GM23338 (cell line): ENCODE results near the gene PDE4C. TPM values are rescaled to one million over a fixed set of nuclear protein-coding genes. Genes with fewer than 3 reads are reported as not detected.

Experiments used
- ATAC-seq: fragments of 200-7000 bp; cut with Tn5 transposase; 3 replicates; pipeline ENCODE4 v1.9.1; 2020
- DNase-seq: peaks from one replicate; pipeline ENCODE4 v3.0.0-alpha.2; 2015; ENCODE audit warnings: low spot score
- H2AFZ ChIP-seq: fragments of 200-600 bp; sonication (generic); 2 replicates; pipeline ENCODE4 v1.8.0; 2016; ENCODE audit warnings: antibody characterized with exemption, mild to moderate bottlenecking, moderate library complexity
- H3F3A ChIP-seq: fragments of 200-600 bp; sonication (generic); replicated peaks from 2 replicates; pipeline ENCODE4 v1.8.0; 2017; ENCODE audit warnings: antibody characterized with exemption, mixed run types, low read depth
- H3K27ac ChIP-seq: fragments of 200-600 bp; sonication (generic); 2 replicates; pipeline ENCODE4 v1.6.1; 2016; ENCODE audit warnings: low read depth
- H3K27me3 ChIP-seq: fragments of 200-600 bp; sonication (generic); 2 replicates; pipeline ENCODE4 v1.8.0; 2016; ENCODE audit warnings: mild to moderate bottlenecking, mixed run types, moderate library complexity; ENCODE audit not compliant: insufficient read depth
- H3K36me3 ChIP-seq: fragments of 200-600 bp; sonication (generic); 2 replicates; pipeline ENCODE4 v1.8.0; 2016; ENCODE audit warnings: mild to moderate bottlenecking; ENCODE audit not compliant: insufficient read depth
- H3K4me1 ChIP-seq: fragments of 200-600 bp; sonication (generic); 2 replicates; pipeline ENCODE4 v1.8.0; 2016; ENCODE audit warnings: mild to moderate bottlenecking, moderate library complexity; ENCODE audit not compliant: insufficient read depth
- H3K4me2 ChIP-seq: fragments of 200-600 bp; sonication (generic); 2 replicates; pipeline ENCODE4 v1.7.1; 2017; ENCODE audit warnings: mixed run types
- H3K4me3 ChIP-seq: fragments of 200-600 bp; sonication (generic); 2 replicates; pipeline ENCODE4 v1.6.1; 2016; ENCODE audit warnings: mixed run types
- H3K79me2 ChIP-seq: fragments of 200-600 bp; sonication (generic); replicated peaks from 2 replicates; pipeline ENCODE4 v1.8.0; 2017; ENCODE audit warnings: mild to moderate bottlenecking; ENCODE audit not compliant: insufficient read depth
- H3K9me2 ChIP-seq: fragments of 200-600 bp; sonication (generic); 2 replicates; pipeline ENCODE4 v1.8.0; 2017; ENCODE audit not compliant: insufficient read depth
- H4K20me1 ChIP-seq: fragments of 200-600 bp; sonication (generic); replicated peaks from 2 replicates; pipeline ENCODE4 v1.8.0; 2017; ENCODE audit warnings: mild to moderate bottlenecking; ENCODE audit not compliant: insufficient read depth
- H3K27ac Mint-ChIP-seq: 2 replicates; pipeline ENCODE4 v1.8.0; 2020; ENCODE audit warnings: inconsistent platforms, mild to moderate bottlenecking, moderate library complexity, mixed read lengths
- H3K27me3 Mint-ChIP-seq: 3 replicates; pipeline ENCODE4 v1.8.0; 2022; ENCODE audit warnings: low read depth, mild to moderate bottlenecking, moderate library complexity, mixed read lengths, inconsistent platforms; ENCODE audit not compliant: insufficient read depth, poor library complexity
- H3K36me3 Mint-ChIP-seq: 3 replicates; pipeline ENCODE4 v1.8.0; 2021; ENCODE audit warnings: low read depth, mild to moderate bottlenecking, inconsistent platforms, moderate library complexity, mixed read lengths
- H3K4me1 Mint-ChIP-seq: 3 replicates; pipeline ENCODE4 v1.8.0; 2020; ENCODE audit warnings: mild to moderate bottlenecking, inconsistent platforms, mixed read lengths
- H3K4me3 Mint-ChIP-seq: 3 replicates; pipeline ENCODE4 v1.8.0; 2021; ENCODE audit warnings: moderate library complexity, mild to moderate bottlenecking, inconsistent platforms, mixed read lengths
- H3K9me3 Mint-ChIP-seq: 3 replicates; pipeline ENCODE4 v1.8.0; 2020; ENCODE audit warnings: moderate library complexity, mild to moderate bottlenecking, inconsistent platforms, mixed read lengths
- CREB1 ChIP-seq: fragments of 250-450 bp; sonication (Bioruptor Pico); IDR thresholded peaks from 2 replicates; pipeline ENCODE4 v1.5.0; 2020; ENCODE audit warnings: low read depth, mild to moderate bottlenecking, moderate library complexity
- ETS1 ChIP-seq: IDR thresholded peaks from 2 replicates; pipeline ENCODE4 v1.6.1; 2016; ENCODE audit warnings: antibody characterized with exemption
- EZH2 ChIP-seq: fragments of 200-600 bp; sonication (generic); IDR thresholded peaks from one replicate; pipeline ENCODE4 v1.8.0; 2017; ENCODE audit warnings: antibody characterized with exemption, mild to moderate bottlenecking, low read depth; ENCODE audit not compliant: unreplicated experiment
- EZH2phosphoT487 ChIP-seq: fragments of 200-600 bp; sonication (generic); IDR thresholded peaks from one replicate; pipeline ENCODE4 v1.8.1; 2018; ENCODE audit warnings: antibody characterized with exemption; ENCODE audit not compliant: unreplicated experiment
- JUNB ChIP-seq: IDR thresholded peaks from one replicate; pipeline ENCODE4 v1.6.1; 2016; ENCODE audit warnings: antibody characterized with exemption; ENCODE audit not compliant: unreplicated experiment
- NANOG ChIP-seq: IDR thresholded peaks from 2 replicates; pipeline ENCODE4 v1.6.1; 2016; ENCODE audit warnings: antibody characterized with exemption, borderline replicate concordance
- POLR2AphosphoS5 ChIP-seq: IDR thresholded peaks from 2 replicates; pipeline ENCODE4 v1.6.1; 2016; ENCODE audit warnings: antibody characterized with exemption, low read depth
- REST ChIP-seq: IDR thresholded peaks from one replicate; pipeline ENCODE4 v1.6.1; 2018; ENCODE audit warnings: antibody characterized with exemption; ENCODE audit not compliant: unreplicated experiment
- STAT1 ChIP-seq: IDR thresholded peaks from one replicate; pipeline ENCODE4 v1.6.1; 2016; ENCODE audit warnings: antibody characterized with exemption; ENCODE audit not compliant: unreplicated experiment
- ZNF114 ChIP-seq: fragments of 250-450 bp; sonication (Bioruptor Pico); IDR thresholded peaks from 2 replicates; pipeline ENCODE4 v1.5.0; 2020; ENCODE audit warnings: mild to moderate bottlenecking, moderate library complexity
- ZNF331 ChIP-seq: fragments of 250-450 bp; sonication (Bioruptor Pico); IDR thresholded peaks from 2 replicates; pipeline ENCODE4 v1.5.0; 2020; ENCODE audit warnings: low read depth, mild to moderate bottlenecking, moderate library complexity
- ZNF462 ChIP-seq: fragments of 250-450 bp; sonication (Bioruptor Pico); IDR thresholded peaks from 2 replicates; pipeline ENCODE4 v1.5.0; 2020; ENCODE audit warnings: mild to moderate bottlenecking, moderate library complexity
- polyA plus RNA-seq: library from polyadenylated mRNA; unstranded; fragments of >200 nt; fragmentation: Nextera tagmentation; extraction: Ambion mirVana; gene quantifications from 2 replicates; pipeline ENCODE4 v1.2.1, GENCODE V29; 2016
- total RNA-seq: library from RNA; depleted of rRNA; stranded (reverse); fragments of >200 nt; shearing (Covaris generic); gene quantifications from 2 replicates; pipeline ENCODE4 v1.2.3, GENCODE V29; 2014
- TF ChIP-seq, protein P1 (sequence below), 2 experiments: fragments of 200-600 bp in 1 of 2; sonication (generic) in 1 of 2; conservative IDR thresholded peaks; 2 replicates each; pipeline versions ENCODE4 v1.5.1 to v1.6.1; 2016 to 2017; ENCODE audit warnings: antibody characterized with exemption in 2 of 2, low read depth in 2 of 2, mild to moderate bottlenecking in 2 of 2, moderate library complexity in 1 of 2

PDE4C gene
- total and polyA plus RNA-seq, 2 experiments from 2014 or later: 1.6 to 3.6 TPM

- TF ChIP-seq, protein P1, sequence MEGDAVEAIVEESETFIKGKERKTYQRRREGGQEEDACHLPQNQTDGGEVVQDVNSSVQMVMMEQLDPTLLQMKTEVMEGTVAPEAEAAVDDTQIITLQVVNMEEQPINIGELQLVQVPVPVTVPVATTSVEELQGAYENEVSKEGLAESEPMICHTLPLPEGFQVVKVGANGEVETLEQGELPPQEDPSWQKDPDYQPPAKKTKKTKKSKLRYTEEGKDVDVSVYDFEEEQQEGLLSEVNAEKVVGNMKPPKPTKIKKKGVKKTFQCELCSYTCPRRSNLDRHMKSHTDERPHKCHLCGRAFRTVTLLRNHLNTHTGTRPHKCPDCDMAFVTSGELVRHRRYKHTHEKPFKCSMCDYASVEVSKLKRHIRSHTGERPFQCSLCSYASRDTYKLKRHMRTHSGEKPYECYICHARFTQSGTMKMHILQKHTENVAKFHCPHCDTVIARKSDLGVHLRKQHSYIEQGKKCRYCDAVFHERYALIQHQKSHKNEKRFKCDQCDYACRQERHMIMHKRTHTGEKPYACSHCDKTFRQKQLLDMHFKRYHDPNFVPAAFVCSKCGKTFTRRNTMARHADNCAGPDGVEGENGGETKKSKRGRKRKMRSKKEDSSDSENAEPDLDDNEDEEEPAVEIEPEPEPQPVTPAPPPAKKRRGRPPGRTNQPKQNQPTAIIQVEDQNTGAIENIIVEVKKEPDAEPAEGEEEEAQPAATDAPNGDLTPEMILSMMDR (conservative IDR thresholded peaks at IDR 0.05; ENCODE audit: low read depth in 2 of 2): no peak
- no peak for TF ChIP-seq ETS1
- no peak for TF ChIP-seq JUNB
- no peak for TF ChIP-seq POLR2AphosphoS5
- no peak for TF ChIP-seq CREB1
- TF ChIP-seq EZH2phosphoT487: no peak
- TF ChIP-seq REST: no peak
- TF ChIP-seq STAT1: no peak
- TF ChIP-seq ZNF331: no peak
- no peak for TF ChIP-seq NANOG
- TF ChIP-seq EZH2: no peak
- no peak for TF ChIP-seq ZNF114
- no peak for TF ChIP-seq ZNF462 (CRISPR knock-in tag)
- Histone ChIP-seq H4K20me1 (no peaks in the 10 kb centered on the region), H3K4me2 (no peak overlapping the region), H3K4me3 (no peak overlapping the region), H3K27ac (no peak overlapping the region), H3F3A (no peaks in the 10 kb centered on the region), H3K4me1 (no peaks in the 10 kb centered on the region), H3K36me3 (no peaks in the 10 kb centered on the region), H3K9me2 (peaks cover 6% of the 10 kb centered on the region; the same call in 1 of the 2 replicates), H3K79me2 (no peaks in the 10 kb centered on the region), H3K27me3 (no peaks in the 10 kb centered on the region), H2AFZ (no peak overlapping the region)
- peaks cover 7% of the 10 kb centered on the region; the same call in 1 of the 3 replicates for H3K9me3 Mint-ChIP-seq
- H3K27ac Mint-ChIP-seq: no peak overlapping the region
- DNase-seq (no peak), ATAC-seq (no peak)
- H3K27me3 Mint-ChIP-seq: peaks cover 18% of the 10 kb centered on the region
- peaks cover 5% of the 10 kb centered on the region; the same call in 1 of the 3 replicates for H3K36me3 Mint-ChIP-seq
- H3K4me1 Mint-ChIP-seq: no peaks in the 10 kb centered on the region
- H3K4me3 Mint-ChIP-seq: no peak overlapping the region
Observed at GRCh38 chr19:18265582-18265981, 39.3 kb upstream of the PDE4C start.
